Endothelial cell of umbilical vein (primary cell): ENCODE results near the gene CELSR1. TPM values are rescaled to one million over a fixed set of nuclear protein-coding genes. Genes with fewer than 3 reads are reported as not detected.

Experiments
- BruUV-seq: library from RNA; stranded (reverse); fragments of 400-500 nt; replicated peaks from 2 replicates; lab custom pipeline; 2021; lab: Mats Ljungman, UMichigan
- CTCF ChIA-PET: fragments of 300-600, 350-600 bp; sonication (Branson Sonifier 250); formaldehyde crosslinking; loops from one replicate; lab custom pipeline; 2021; ENCODE audit warnings: antibody characterized with exemption, inconsistent platforms; lab: Charles Lee
- POLR2A ChIA-PET: fragments of 300-600, 350-600 bp; sonication (Branson Sonifier 250); formaldehyde crosslinking; loops from one replicate; lab custom pipeline; 2021; ENCODE audit warnings: antibody characterized with exemption, inconsistent platforms; lab: Charles Lee
- DNase-seq: peaks from one replicate; pipeline ENCODE4 v3.0.0-alpha.2; 2011; ENCODE audit warnings: low read depth, low spot score
- FAIRE-seq: peaks from 2 replicates; lab custom pipeline; 2011; peaks lifted over from hg19 to GRCh38; lab: Jason Lieb, UNC
- H2AFZ ChIP-seq: 2 replicates; pipeline ENCODE4 v1.6.0; 2012; ENCODE audit warnings: low read depth, low read length, control low read depth, inconsistent platforms
- H3K27ac ChIP-seq: 2 replicates; pipeline ENCODE4 v1.5.1; 2011; ENCODE audit warnings: low read depth, mild to moderate bottlenecking, control low read depth, low read length, moderate library complexity; ENCODE audit not compliant: insufficient read depth
- H3K27me3 ChIP-seq, 2 experiments: 2 replicates each; pipeline versions ENCODE4 v1.6.0 to v1.6.1; 2011; ENCODE audit warnings: low read length in 2 of 2, mixed read lengths in 1 of 2; ENCODE audit not compliant: control insufficient read depth in 2 of 2, insufficient read depth in 2 of 2
- H3K36me3 ChIP-seq, 2 experiments: 2 replicates in 1 of 2; 3 replicates in 1 of 2; pipeline ENCODE4 v1.5.1; 2011; ENCODE audit warnings: low read length in 2 of 2, mild to moderate bottlenecking in 1 of 2, moderate library complexity in 1 of 2; ENCODE audit not compliant: control insufficient read depth in 2 of 2, insufficient read depth in 2 of 2; ENCODE audit errors: extremely low read depth in 1 of 2
- H3K4me1 ChIP-seq: 3 replicates; pipeline ENCODE4 v1.5.1; 2011; ENCODE audit warnings: mild to moderate bottlenecking, low read length; ENCODE audit not compliant: control insufficient read depth, insufficient read depth; ENCODE audit errors: extremely low read depth
- H3K4me2 ChIP-seq: 2 replicates; pipeline ENCODE4 v1.6.1; 2011; ENCODE audit warnings: low read length, control low read depth, mixed read lengths; ENCODE audit not compliant: insufficient read depth
- H3K4me3 ChIP-seq, 3 experiments: fragments of 200-600 bp in 1 of 3; sonication (generic), shearing (Covaris generic) in 1 of 3; replicated peaks in 1 of 3; 2 replicates each; pipeline ENCODE4 v1.5.1; 2011 to 2016; ENCODE audit warnings: control low read depth in 3 of 3, low read length in 3 of 3, mild to moderate bottlenecking in 2 of 3, inconsistent platforms in 1 of 3, low read depth in 1 of 3, moderate library complexity in 1 of 3; ENCODE audit not compliant: insufficient read depth in 1 of 3
- H3K79me2 ChIP-seq: 2 replicates; pipeline ENCODE4 v1.6.0; 2012; ENCODE audit warnings: low read length, inconsistent platforms; ENCODE audit not compliant: control insufficient read depth, insufficient read depth
- H3K9ac ChIP-seq: replicated peaks from 2 replicates; pipeline ENCODE3; 2011; ENCODE audit warnings: low read length, control low read depth; ENCODE audit not compliant: insufficient read depth; ENCODE audit errors: extremely low read depth
- H3K9me1 ChIP-seq: replicated peaks from 3 replicates; pipeline ENCODE4 v1.6.0; 2011; ENCODE audit warnings: mild to moderate bottlenecking, low read length; ENCODE audit not compliant: control insufficient read depth, insufficient read depth; ENCODE audit errors: extremely low read depth
- H3K9me3 ChIP-seq: replicated peaks from 2 replicates; pipeline ENCODE4 v1.5.1; 2012; ENCODE audit warnings: low read length, inconsistent platforms; ENCODE audit not compliant: control insufficient read depth, insufficient read depth
- H4K20me1 ChIP-seq: replicated peaks from 2 replicates; pipeline ENCODE3; 2011; ENCODE audit warnings: mild to moderate bottlenecking, low read length; ENCODE audit not compliant: control insufficient read depth, insufficient read depth; ENCODE audit errors: extremely low read depth
- CTCF ChIP-seq, 2 donors: IDR thresholded peaks; 1 replicate in 1 of 2; 2 replicates in 1 of 2; pipeline ENCODE4 v1.5.1; 2011; ENCODE audit warnings: low read length in 2 of 2, mild to moderate bottlenecking in 2 of 2, moderate library complexity in 2 of 2, control low read depth in 1 of 2, inconsistent platforms in 1 of 2, low read depth in 1 of 2; ENCODE audit not compliant: insufficient read depth in 1 of 2; ENCODE audit errors: extremely low read depth in 1 of 2
- EZH2 ChIP-seq: IDR thresholded peaks from 2 replicates; pipeline ENCODE4 v1.6.1; 2012; ENCODE audit warnings: borderline replicate concordance, low read depth, mild to moderate bottlenecking, moderate library complexity, low read length, inconsistent platforms; ENCODE audit not compliant: severe bottlenecking
- FOS ChIP-seq: IDR thresholded peaks from 2 replicates; pipeline ENCODE4 v1.6.1; 2011; ENCODE audit warnings: mild to moderate bottlenecking, low read length, moderate library complexity, borderline replicate concordance; ENCODE audit not compliant: insufficient read depth
- GATA2 ChIP-seq: IDR thresholded peaks from 2 replicates; pipeline ENCODE4 v1.7.0; 2011; ENCODE audit warnings: low read depth, mild to moderate bottlenecking, moderate library complexity, mixed read lengths, low read length; ENCODE audit not compliant: insufficient read length, insufficient read depth
- JUN ChIP-seq: IDR thresholded peaks from 2 replicates; pipeline ENCODE4 v1.6.1; 2011; ENCODE audit warnings: borderline replicate concordance, low read depth; ENCODE audit not compliant: insufficient read length, insufficient read depth
- MAX ChIP-seq: IDR thresholded peaks from 2 replicates; pipeline ENCODE4 v1.6.1; 2011; ENCODE audit not compliant: insufficient read depth, insufficient read length
- MYC ChIP-seq: IDR thresholded peaks from one replicate; pipeline ENCODE4 v1.6.1; 2011; ENCODE audit warnings: mild to moderate bottlenecking, low read depth, low read length
- POLR2A ChIP-seq: IDR thresholded peaks from 2 replicates; pipeline ENCODE4 v1.6.1; 2012; ENCODE audit warnings: low read depth, mild to moderate bottlenecking, control low read depth, low read length
- POLR2AphosphoS5 ChIP-seq: IDR thresholded peaks from 2 replicates; pipeline ENCODE4 v1.6.1; 2012; ENCODE audit warnings: low read depth, mild to moderate bottlenecking, control low read depth, low read length, moderate library complexity; ENCODE audit not compliant: insufficient read depth
- dilution Hi-C: fragments of 300-500 bp; cut with MboI; formaldehyde crosslinking; loops from one replicate; pipeline ENCODE4 v1.15.0; 2019; ENCODE audit warnings: low sequenced_read_pairs; ENCODE audit not compliant: extremely low pct_ligation_motif_present
- intact Hi-C: fragments of 100-400 bp; cut with micrococcal nuclease; formaldehyde crosslinking; loops from one replicate; pipeline ENCODE4 v1.10.0; 2022
- polyA plus RNA-seq, 4 experiments: library from polyadenylated mRNA; depleted of rRNA in 3 of 4; stranded (reverse) in 3 of 4; unstranded in 1 of 4; fragments of >200 nt; gene quantifications; 2 replicates each; pipeline versions ENCODE4 v1.2.1 to v1.2.3, GENCODE V29; 2011 to 2012; ENCODE audit warnings: missing spikeins in 1 of 4
- total RNA-seq: library from RNA; stranded (reverse); gene quantifications from 2 replicates; pipeline ENCODE4 v1.2.3, GENCODE V29; 2021

CELSR1 gene
- total and polyA plus RNA-seq, 2 donors (not counting 3 experiments of a cell fraction or from before 2014, with no cell fraction given): 3.7 to 5.4 TPM

GRCh38 chr22:46353483-46354105 is 183.8 kb downstream of the CELSR1 start:
- Histone ChIP-seq H3K36me3 (peaks cover 7 to 44% of the 10 kb centered on the region in 2 experiments), H4K20me1 (no peaks in the 10 kb centered on the region), H3K9ac (no peak overlapping the region), H3K27ac (no peak overlapping the region), H3K27me3 (no peaks in the 10 kb centered on the region), H3K79me2 (no peaks in the 10 kb centered on the region), H2AFZ (no peak overlapping the region), H3K9me3 (no peaks in the 10 kb centered on the region), H3K4me3 (no peak overlapping the region), H3K9me1 (no peaks in the 10 kb centered on the region), H3K4me1 (no peaks in the 10 kb centered on the region), H3K4me2 (no peak overlapping the region)
- dilution Hi-C loops (no loop called here), intact Hi-C loops (no loop called here)
- BruUV-seq: no TSS peak
- no peak for TF ChIP-seq POLR2AphosphoS5
- TF ChIP-seq JUN: no peak
- no peak for TF ChIP-seq CTCF (IDR thresholded peaks at IDR 0.05; ENCODE audit: extremely low read depth in 1 of 2, insufficient read depth in 1 of 2, low read depth in 1 of 2, low read length in 2 of 2)
- FAIRE-seq (no peak), DNase-seq (no peak)
- ChIA-PET CTCF (interaction anchor here (1.2 to 6.0 kb wide), 3 partner anchors 14 to 189 kb away, joined by 4 to 43 read pairs (median 6); no protein-coding TSS in a partner anchor), POLR2A (no interaction called here)

GRCh38 chr22:46352691-46353386 is 184.6 kb downstream of the CELSR1 start:
- H3K9me3 ChIP-seq: no peaks in the 10 kb centered on the region
- H3K9me1 ChIP-seq: no peaks in the 10 kb centered on the region
- no peaks in the 10 kb centered on the region for H3K4me1 ChIP-seq
- intact Hi-C loops (no loop called here), dilution Hi-C loops (no loop called here)
- peaks cover 7 to 52% of the 10 kb centered on the region in 2 experiments for H3K36me3 ChIP-seq
- FAIRE-seq (no peak), DNase-seq (no peak)
- H2AFZ ChIP-seq: no peak overlapping the region
- no peaks in the 10 kb centered on the region for H3K79me2 ChIP-seq
- no peak overlapping the region for H3K9ac ChIP-seq
- TF ChIP-seq POLR2AphosphoS5 (no peak), GATA2 (no peak), FOS (no peak), MAX (no peak), MYC (no peak), CTCF (IDR thresholded peaks at IDR 0.05; ENCODE audit: extremely low read depth in 1 of 2, insufficient read depth in 1 of 2, low read depth in 1 of 2, low read length in 2 of 2) (no peak), EZH2 (no peak), POLR2A (no peak)
- no peak overlapping the region for H3K4me2 ChIP-seq
- CTCF ChIA-PET: interaction anchor here (1.3 kb wide), 1 partner anchor 15 kb away, joined by 4 read pairs; no protein-coding TSS in a partner anchor
- H3K4me3 ChIP-seq: no peak overlapping the region
- H3K27ac ChIP-seq: no peak overlapping the region
- no peaks in the 10 kb centered on the region for H4K20me1 ChIP-seq
- no peaks in the 10 kb centered on the region for H3K27me3 ChIP-seq
- POLR2A ChIA-PET: no interaction called here
- BruUV-seq: no TSS peak
